Epidermal melanocyte (primary cell): Measurements from ENCODE around the gene SURF1.
A peak's percentile ranks its signal among the peaks of the same experiment; 100 is the strongest.
"Not testable (repeated sequence)": the region's sequence is repeated elsewhere in the genome, so short reads cannot be mapped to it uniquely, and the experiment has no call there.

Experiments used
- DNase-seq: peaks from one replicate; pipeline ENCODE4 v3.0.0; 2011; ENCODE audit warnings: low spot score; ENCODE audit not compliant: insufficient read length

SURF1 gene

GRCh38 chr9:133345596-133345995 lies 10.7 kb downstream of the SURF1 start:
- DNase-seq, result no peak

GRCh38 chr9:133344979-133345378 lies 11.3 kb downstream of the SURF1 start:
- no peak for DNase-seq

- DNase-seq, result no peak
Observed at GRCh38 chr9:133344071-133344470, 12.2 kb downstream of the SURF1 start.

- DNase-seq, result no peak
Observed at GRCh38 chr9:133342570-133342969, 13.7 kb downstream of the SURF1 start.

GRCh38 chr9:133342069-133342406 lies 14.2 kb downstream of the SURF1 start:
- no peak for DNase-seq

GRCh38 chr9:133341369-133342068 lies 14.8 kb downstream of the SURF1 start:
- DNase-seq, result no peak

GRCh38 chr9:133340916-133341315 lies 15.4 kb downstream of the SURF1 start:
- DNase-seq, result no peak

GRCh38 chr9:133340256-133340655 lies 16.0 kb downstream of the SURF1 start:
- DNase-seq, result no peak

GRCh38 chr9:133339641-133340040 lies 16.6 kb downstream of the SURF1 start:
- no peak for DNase-seq

GRCh38 chr9:133335924-133336811 lies 20.1 kb downstream of the SURF1 start, which contains the start of gene SURF6:
TSS of gene SURF6 (minus strand) at chr9:133336188. CDS start at chr9:133336132, 56 bp downstream.
- DNase-seq, result peak; percentile 84

GRCh38 chr9:133334888-133335287 lies 21.4 kb downstream of the SURF1 start:
- not testable (repeated sequence) for DNase-seq

- no peak for DNase-seq
Observed at GRCh38 chr9:133334161-133334560, 22.1 kb downstream of the SURF1 start.

GRCh38 chr9:133333566-133333965 lies 22.7 kb downstream of the SURF1 start:
- no peak for DNase-seq

- DNase-seq, result no peak
Observed at GRCh38 chr9:133333011-133333410, 23.3 kb downstream of the SURF1 start.

GRCh38 chr9:133332381-133332730 lies 23.9 kb downstream of the SURF1 start:
- no peak for DNase-seq

GRCh38 chr9:133331641-133332380 lies 24.5 kb downstream of the SURF1 start:
- DNase-seq, result no peak

GRCh38 chr9:133331221-133331620 lies 25.1 kb downstream of the SURF1 start:
- DNase-seq, result no peak

- not testable (repeated sequence) for DNase-seq
Observed at GRCh38 chr9:133329306-133330156, 26.8 kb downstream of the SURF1 start.

GRCh38 chr9:133327834-133328484 lies 28.3 kb downstream of the SURF1 start:
- DNase-seq, result no peak

GRCh38 chr9:133327021-133327420 lies 29.3 kb downstream of the SURF1 start:
- not testable (repeated sequence) for DNase-seq
